ENCODE results near the gene MTMR8. TPM values are rescaled to one million over a fixed set of nuclear protein-coding genes. Genes with fewer than 3 reads are reported as not detected.
A peak's percentile ranks its signal among the peaks of the same experiment; 100 is the strongest.
"Not testable (repeated sequence)": the region's sequence is repeated elsewhere in the genome, so short reads cannot be mapped to it uniquely, and the experiment has no call there.

Gene MTMR8
- 2.7 and 4.2 TPM in 2 replicates for total RNA-seq

GRCh38 chrX:64394874-64395567 lies at the start of gene MTMR8:
Gene MTMR8 (minus strand): TSS chrX:64395452. CDS start chrX:64395363, 89 bp downstream.
- peak within 1 kb of the TSS; percentile 94 for H3K4me3 Mint-ChIP-seq
- no peaks in the 10 kb centered on the region for H3K36me3 Mint-ChIP-seq (ENCODE audit: low read depth)
- intact Hi-C loops (cut with micrococcal nuclease), result loop anchor here (1.0 to 10.0 kb wide), 4 partner anchors 190 to 1140 kb away; partner anchors contain the start of genes AMER1, LAS1L, ZC3H12B and ZC4H2
- peaks cover 9% of the 10 kb centered on the region for H3K4me1 Mint-ChIP-seq
- H3K27me3 Mint-ChIP-seq, result no peaks in the 10 kb centered on the region
- peak within 1 kb of the TSS; percentile 83 for H3K27ac Mint-ChIP-seq
- DNase-seq, result peak; percentile 92
- peaks cover 5% of the 10 kb centered on the region for H3K9me3 Mint-ChIP-seq

GRCh38 chrX:64439551-64439950 lies 44.3 kb upstream of the MTMR8 start:
- no peak overlapping the region for H3K4me3 Mint-ChIP-seq
- DNase-seq, result no peak
- H3K27me3 Mint-ChIP-seq, result no peaks in the 10 kb centered on the region
- intact Hi-C loops (cut with micrococcal nuclease), result no loop called here
- H3K9me3 Mint-ChIP-seq, result peaks cover 4% of the 10 kb centered on the region
- H3K4me1 Mint-ChIP-seq, result no peaks in the 10 kb centered on the region
- no peaks in the 10 kb centered on the region for H3K36me3 Mint-ChIP-seq (ENCODE audit: low read depth)
- no peak overlapping the region for H3K27ac Mint-ChIP-seq

GRCh38 chrX:64437665-64438064 lies 42.4 kb upstream of the MTMR8 start:
- DNase-seq, result no peak
- no peaks in the 10 kb centered on the region for H3K4me1 Mint-ChIP-seq
- peaks cover 4% of the 10 kb centered on the region for H3K9me3 Mint-ChIP-seq
- H3K27me3 Mint-ChIP-seq, result no peaks in the 10 kb centered on the region
- intact Hi-C loops (cut with micrococcal nuclease), result no loop called here
- no peak overlapping the region for H3K4me3 Mint-ChIP-seq
- H3K27ac Mint-ChIP-seq, result no peak overlapping the region
- H3K36me3 Mint-ChIP-seq (ENCODE audit: low read depth), result no peaks in the 10 kb centered on the region

GRCh38 chrX:64437218-64437617 lies 42.0 kb upstream of the MTMR8 start:
- no peaks in the 10 kb centered on the region for H3K4me1 Mint-ChIP-seq

GRCh38 chrX:64428371-64428770 lies 33.1 kb upstream of the MTMR8 start:
- intact Hi-C loops (cut with micrococcal nuclease), result no loop called here
- Mint-ChIP-seq H3K27ac (no peak overlapping the region), H3K4me1 (no peaks in the 10 kb centered on the region), H3K36me3 (ENCODE audit: low read depth) (no peaks in the 10 kb centered on the region), H3K4me3 (no peak overlapping the region), H3K9me3 (peaks cover 3% of the 10 kb centered on the region), H3K27me3 (no peaks in the 10 kb centered on the region)
- no peak for DNase-seq

More at GRCh38 chrX:64437218-64437617, 42.0 kb upstream of the MTMR8 start:
- H3K27ac Mint-ChIP-seq, result no peak overlapping the region
- H3K9me3 Mint-ChIP-seq, result peaks cover 4% of the 10 kb centered on the region
- intact Hi-C loops (cut with micrococcal nuclease), result no loop called here
- no peaks in the 10 kb centered on the region for H3K36me3 Mint-ChIP-seq (ENCODE audit: low read depth)
- DNase-seq, result no peak
- no peaks in the 10 kb centered on the region for H3K27me3 Mint-ChIP-seq
- H3K4me3 Mint-ChIP-seq, result no peak overlapping the region

GRCh38 chrX:64427787-64428186 lies 32.5 kb upstream of the MTMR8 start:
- H3K4me3 Mint-ChIP-seq, result no peak overlapping the region
- DNase-seq, result no peak
- no peak overlapping the region for H3K27ac Mint-ChIP-seq
- no peaks in the 10 kb centered on the region for H3K36me3 Mint-ChIP-seq (ENCODE audit: low read depth)
- no peaks in the 10 kb centered on the region for H3K4me1 Mint-ChIP-seq
- no peaks in the 10 kb centered on the region for H3K27me3 Mint-ChIP-seq
- peaks cover 5% of the 10 kb centered on the region for H3K9me3 Mint-ChIP-seq
- intact Hi-C loops (cut with micrococcal nuclease), result no loop called here

- H3K27ac Mint-ChIP-seq, result no peak overlapping the region
- H3K4me1 Mint-ChIP-seq, result no peaks in the 10 kb centered on the region
These were observed 32.0 kb upstream of the MTMR8 start for GRCh38 chrX:64427281-64427680.

GRCh38 chrX:64409730-64410129 lies 14.5 kb upstream of the MTMR8 start:
- intact Hi-C loops (cut with micrococcal nuclease); H3K27me3 Mint-ChIP-seq; H3K36me3 Mint-ChIP-seq (ENCODE audit: low read depth); H3K4me3 Mint-ChIP-seq; H3K27ac Mint-ChIP-seq; H3K9me3 Mint-ChIP-seq; DNase-seq; H3K4me1 Mint-ChIP-seq: not testable (repeated sequence)

More at GRCh38 chrX:64427281-64427680, 32.0 kb upstream of the MTMR8 start:
- intact Hi-C loops (cut with micrococcal nuclease), result no loop called here
- no peak for DNase-seq
- Mint-ChIP-seq H3K4me3 (no peak overlapping the region), H3K9me3 (peaks cover 5% of the 10 kb centered on the region), H3K36me3 (ENCODE audit: low read depth) (no peaks in the 10 kb centered on the region), H3K27me3 (no peaks in the 10 kb centered on the region)

GRCh38 chrX:64398088-64398487 lies 2.8 kb upstream of the MTMR8 start:
- Mint-ChIP-seq H3K27me3 (no peaks in the 10 kb centered on the region), H3K4me3 (no peak overlapping the region), H3K9me3 (peaks cover 5% of the 10 kb centered on the region), H3K4me1 (peaks cover 9% of the 10 kb centered on the region), H3K36me3 (ENCODE audit: low read depth) (no peaks in the 10 kb centered on the region), H3K27ac (no peak overlapping the region)
- intact Hi-C loops (cut with micrococcal nuclease), result loop anchor here (10.0 kb wide), 2 partner anchors 637 to 1137 kb away; partner anchors contain the start of genes LAS1L and ZC3H12B
- DNase-seq, result no peak

GRCh38 chrX:64395568-64395929 lies 297 bp upstream of the MTMR8 start:
- no peak for DNase-seq
- intact Hi-C loops (cut with micrococcal nuclease), result loop anchor here (1.0 to 10.0 kb wide), 4 partner anchors 190 to 1139 kb away; partner anchors contain the start of genes AMER1, LAS1L, ZC3H12B and ZC4H2
- H3K36me3 Mint-ChIP-seq (ENCODE audit: low read depth), result no peaks in the 10 kb centered on the region
- peak overlapping the region; percentile 94 for H3K4me3 Mint-ChIP-seq
- H3K4me1 Mint-ChIP-seq, result peaks cover 9% of the 10 kb centered on the region
- H3K9me3 Mint-ChIP-seq, result peaks cover 5% of the 10 kb centered on the region
- H3K27me3 Mint-ChIP-seq, result no peaks in the 10 kb centered on the region
- peak overlapping the region; percentile 83 for H3K27ac Mint-ChIP-seq

GRCh38 chrX:64394059-64394873 lies 986 bp downstream of the MTMR8 start:
- H3K4me3 Mint-ChIP-seq, result peak overlapping the region; percentile 94
- H3K27me3 Mint-ChIP-seq, result no peaks in the 10 kb centered on the region
- H3K27ac Mint-ChIP-seq, result peak overlapping the region; percentile 83
- H3K4me1 Mint-ChIP-seq, result peaks cover 9% of the 10 kb centered on the region
- H3K36me3 Mint-ChIP-seq (ENCODE audit: low read depth), result no peaks in the 10 kb centered on the region
- intact Hi-C loops (cut with micrococcal nuclease), result loop anchor here (2.0 to 10.0 kb wide), 3 partner anchors 583 to 1141 kb away; partner anchors contain the start of genes LAS1L, ZC3H12B and ZC4H2
- DNase-seq, result no peak
- peaks cover 5% of the 10 kb centered on the region for H3K9me3 Mint-ChIP-seq

GRCh38 chrX:64389489-64389888 lies 5.8 kb downstream of the MTMR8 start:
- peaks cover 9% of the 10 kb centered on the region for H3K4me1 Mint-ChIP-seq
- DNase-seq, result no peak
- peaks cover 12% of the 10 kb centered on the region for H3K36me3 Mint-ChIP-seq (ENCODE audit: low read depth)
- H3K9me3 Mint-ChIP-seq, result no peaks in the 10 kb centered on the region
- no peak overlapping the region for H3K27ac Mint-ChIP-seq
- H3K4me3 Mint-ChIP-seq, result no peak overlapping the region
- intact Hi-C loops (cut with micrococcal nuclease), result no loop called here
- H3K27me3 Mint-ChIP-seq, result no peaks in the 10 kb centered on the region

- intact Hi-C loops (cut with micrococcal nuclease); H3K27me3 Mint-ChIP-seq; H3K27ac Mint-ChIP-seq; DNase-seq; H3K4me1 Mint-ChIP-seq; H3K4me3 Mint-ChIP-seq: not testable (repeated sequence)
- Mint-ChIP-seq H3K36me3 (ENCODE audit: low read depth) (peaks cover 21% of the 10 kb centered on the region), H3K9me3 (peaks cover 11% of the 10 kb centered on the region)
These were observed 14.5 kb downstream of the MTMR8 start for GRCh38 chrX:64380789-64381188.

GRCh38 chrX:64379924-64380323 lies 15.3 kb downstream of the MTMR8 start:
- no peak overlapping the region for H3K4me3 Mint-ChIP-seq
- DNase-seq, result no peak
- peaks cover 16% of the 10 kb centered on the region for H3K36me3 Mint-ChIP-seq (ENCODE audit: low read depth)
- peaks cover 12% of the 10 kb centered on the region for H3K9me3 Mint-ChIP-seq
- no peaks in the 10 kb centered on the region for H3K27me3 Mint-ChIP-seq
- intact Hi-C loops (cut with micrococcal nuclease), result no loop called here
- no peak overlapping the region for H3K27ac Mint-ChIP-seq
- no peaks in the 10 kb centered on the region for H3K4me1 Mint-ChIP-seq

Measured in activated CD4-positive, alpha-beta T cell treated with anti-CD3 and anti-CD28 coated beads, Interleukin-2, amount 10 ng/mL, durations not matched to agents 24 days and 14 days (primary cell).